ENCODE measurements around the gene TCF19. TPM values are rescaled to one million over a fixed set of nuclear protein-coding genes. Genes with fewer than 3 reads are reported as not detected.

Gene TCF19
- total and polyA plus RNA-seq, 2 experiments from 2014 or later, result 18.3 to 28.4 TPM

- TF ChIP-seq EZH2 (IDR thresholded peaks at IDR 0.05; ENCODE audit: insufficient read depth, poor library complexity, severe bottlenecking), result no peak
- no peak for TF ChIP-seq EZH2phosphoT487 (IDR thresholded peaks at IDR 0.05; ENCODE audit: insufficient read depth, low read depth)
- H2AFZ ChIP-seq, result no peak overlapping the region
- H3K9me2 ChIP-seq (ENCODE audit: insufficient read depth), result no peaks in the 10 kb centered on the region
- peaks cover 38% of the 10 kb centered on the region for H3K4me1 ChIP-seq (ENCODE audit: insufficient read depth)
- no peak overlapping the region for H3K4me3 ChIP-seq
- no peaks in the 10 kb centered on the region for H3K27me3 ChIP-seq (replicated peaks; ENCODE audit: insufficient read depth)
- in situ Hi-C loops (cut with MboI), result no loop called here
- peak overlapping the region; percentile 51 for H3K9ac ChIP-seq
- no peaks in the 10 kb centered on the region for H3K9me3 ChIP-seq (ENCODE audit: low read depth)
- no peaks in the 10 kb centered on the region for H3K36me3 ChIP-seq (ENCODE audit: low read depth)
- H3F3A ChIP-seq (ENCODE audit: insufficient read depth), result peaks cover 23% of the 10 kb centered on the region
- H3K4me2 ChIP-seq (ENCODE audit: unreplicated experiment), result peak overlapping the region; percentile 47
- WGBS, 2 experiments (ENCODE audit: low coverage in 1 of 2, low lambda C conversion rate in 2 of 2, missing lambda C conversion rate in 2 of 2), result 42 to 43% methylated on average over 16 of the region's 16 CpGs
- no peaks in the 10 kb centered on the region for H4K20me1 ChIP-seq (ENCODE audit: insufficient read depth)
- DNase-seq, result peak; percentile 96
- peak overlapping the region; percentile 67 for H3K27ac ChIP-seq
- no peaks in the 10 kb centered on the region for H3K79me2 ChIP-seq (ENCODE audit: insufficient read depth)
Measured at GRCh38 chr6:31122791-31123706, 35.3 kb upstream of the TCF19 start.

- Histone ChIP-seq H3K27ac (peak overlapping the region; percentile 38), H2AFZ (no peak overlapping the region)
Measured at GRCh38 chr6:31125162-31125561, 33.2 kb upstream of the TCF19 start.

GRCh38 chr6:31125586-31126363 is 32.6 kb upstream of the TCF19 start:
- peaks cover 23% of the 10 kb centered on the region for H3F3A ChIP-seq (ENCODE audit: insufficient read depth)
- H3K4me2 ChIP-seq (ENCODE audit: unreplicated experiment), result peak overlapping the region; percentile 35
- no peaks in the 10 kb centered on the region for H3K79me2 ChIP-seq (ENCODE audit: insufficient read depth)
- no peaks in the 10 kb centered on the region for H3K36me3 ChIP-seq (ENCODE audit: low read depth)
- TF ChIP-seq EZH2phosphoT487 (IDR thresholded peaks at IDR 0.05; ENCODE audit: insufficient read depth, low read depth) (no peak), EZH2 (IDR thresholded peaks at IDR 0.05; ENCODE audit: insufficient read depth, poor library complexity, severe bottlenecking) (no peak)
- H3K9me2 ChIP-seq (ENCODE audit: insufficient read depth), result no peaks in the 10 kb centered on the region
- H3K27me3 ChIP-seq (replicated peaks; ENCODE audit: insufficient read depth), result no peaks in the 10 kb centered on the region
- no peak overlapping the region for H2AFZ ChIP-seq
- H3K9ac ChIP-seq, result peak overlapping the region; percentile 27; the same call in 1 of the 2 replicates
- no peaks in the 10 kb centered on the region for H3K9me3 ChIP-seq (ENCODE audit: low read depth)
- H3K4me1 ChIP-seq (ENCODE audit: insufficient read depth), result peaks cover 38% of the 10 kb centered on the region
- H4K20me1 ChIP-seq (ENCODE audit: insufficient read depth), result no peaks in the 10 kb centered on the region
- in situ Hi-C loops (cut with MboI), result no loop called here
- WGBS, 2 experiments (ENCODE audit: low coverage in 1 of 2, low lambda C conversion rate in 2 of 2, missing lambda C conversion rate in 2 of 2), result 51 to 55% methylated on average over 12 of the region's 12 CpGs
- no peak overlapping the region for H3K4me3 ChIP-seq
- peak overlapping the region; percentile 51 for H3K27ac ChIP-seq
- DNase-seq, result peak; percentile 98

More at GRCh38 chr6:31125162-31125561, 33.2 kb upstream of the TCF19 start:
- WGBS, 2 experiments (ENCODE audit: low coverage in 1 of 2, low lambda C conversion rate in 2 of 2, missing lambda C conversion rate in 2 of 2), result 65 to 69% methylated on average over 8 of the region's 8 CpGs
- no peak overlapping the region for H3K4me3 ChIP-seq
- no peaks in the 10 kb centered on the region for H3K9me2 ChIP-seq (ENCODE audit: insufficient read depth)
- no peaks in the 10 kb centered on the region for H3K27me3 ChIP-seq (replicated peaks; ENCODE audit: insufficient read depth)
- peaks cover 23% of the 10 kb centered on the region for H3F3A ChIP-seq (ENCODE audit: insufficient read depth)
- no peak for TF ChIP-seq EZH2phosphoT487 (IDR thresholded peaks at IDR 0.05; ENCODE audit: insufficient read depth, low read depth)
- TF ChIP-seq EZH2 (IDR thresholded peaks at IDR 0.05; ENCODE audit: insufficient read depth, poor library complexity, severe bottlenecking), result no peak
- no peak overlapping the region for H3K9ac ChIP-seq
- DNase-seq, result peak; percentile 66
- H3K4me1 ChIP-seq (ENCODE audit: insufficient read depth), result peaks cover 38% of the 10 kb centered on the region
- no peaks in the 10 kb centered on the region for H3K36me3 ChIP-seq (ENCODE audit: low read depth)
- H3K79me2 ChIP-seq (ENCODE audit: insufficient read depth), result no peaks in the 10 kb centered on the region
- in situ Hi-C loops (cut with MboI), result no loop called here
- H4K20me1 ChIP-seq (ENCODE audit: insufficient read depth), result no peaks in the 10 kb centered on the region
- no peak overlapping the region for H3K4me2 ChIP-seq (ENCODE audit: unreplicated experiment)
- H3K9me3 ChIP-seq (ENCODE audit: low read depth), result no peaks in the 10 kb centered on the region

- Histone ChIP-seq H3K4me1 (ENCODE audit: insufficient read depth) (peaks cover 38% of the 10 kb centered on the region), H2AFZ (no peak overlapping the region), H3K27ac (peak overlapping the region; percentile 51), H3K4me2 (ENCODE audit: unreplicated experiment) (peak overlapping the region; percentile 35), H3K27me3 (replicated peaks; ENCODE audit: insufficient read depth) (no peaks in the 10 kb centered on the region), H3K9me3 (ENCODE audit: low read depth) (no peaks in the 10 kb centered on the region), H3K36me3 (ENCODE audit: low read depth) (no peaks in the 10 kb centered on the region), H3K4me3 (no peak overlapping the region), H4K20me1 (ENCODE audit: insufficient read depth) (no peaks in the 10 kb centered on the region), H3F3A (ENCODE audit: insufficient read depth) (peaks cover 22% of the 10 kb centered on the region), H3K9ac (peak overlapping the region; percentile 27; the same call in 1 of the 2 replicates), H3K79me2 (ENCODE audit: insufficient read depth) (no peaks in the 10 kb centered on the region), H3K9me2 (ENCODE audit: insufficient read depth) (no peaks in the 10 kb centered on the region)
- TF ChIP-seq EZH2 (IDR thresholded peaks at IDR 0.05; ENCODE audit: insufficient read depth, poor library complexity, severe bottlenecking) (no peak), EZH2phosphoT487 (IDR thresholded peaks at IDR 0.05; ENCODE audit: insufficient read depth, low read depth) (no peak)
- in situ Hi-C loops (cut with MboI), result no loop called here
- WGBS, 2 experiments (ENCODE audit: low coverage in 1 of 2, low lambda C conversion rate in 2 of 2, missing lambda C conversion rate in 2 of 2), result 81% methylated on average over 15 to 16 of the region's 16 CpGs
- no peak for DNase-seq
Measured at GRCh38 chr6:31126396-31127175, 31.8 kb upstream of the TCF19 start.
